Measurements from ENCODE around the gene TTLL11.

The TTLL11 gene

GRCh38 chr9:121915304-121915625, 177.8 kb downstream of the TTLL11 start:
- H3K36me3 ChIP-seq (ENCODE audit: control insufficient read depth, insufficient read depth, low read length): no peaks in the 10 kb centered on the region
- no peaks in the 10 kb centered on the region for H3K27me3 ChIP-seq (ENCODE audit: control insufficient read depth, insufficient read depth, low read length)
- no peaks in the 10 kb centered on the region for H3K4me1 ChIP-seq (ENCODE audit: control insufficient read depth, insufficient read depth, low read length)
- H3K27ac ChIP-seq (ENCODE audit: low read depth, low read length): no peak overlapping the region
- no peak overlapping the region for H3K4me3 ChIP-seq (ENCODE audit: low read length)
- no peak overlapping the region for H3K9ac ChIP-seq (ENCODE audit: low read length)

GRCh38 chr9:121914604-121915303, 178.4 kb downstream of the TTLL11 start:
- no peak overlapping the region for H3K4me3 ChIP-seq (ENCODE audit: low read length)
- no peaks in the 10 kb centered on the region for H3K36me3 ChIP-seq (ENCODE audit: control insufficient read depth, insufficient read depth, low read length)
- H3K9ac ChIP-seq (ENCODE audit: low read length): no peak overlapping the region
- no peak overlapping the region for H3K27ac ChIP-seq (ENCODE audit: low read depth, low read length)
- no peaks in the 10 kb centered on the region for H3K4me1 ChIP-seq (ENCODE audit: control insufficient read depth, insufficient read depth, low read length)
- H3K27me3 ChIP-seq (ENCODE audit: control insufficient read depth, insufficient read depth, low read length): no peaks in the 10 kb centered on the region

GRCh38 chr9:121914017-121914595, 179.0 kb downstream of the TTLL11 start:
- Histone ChIP-seq H3K9ac (ENCODE audit: low read length) (no peak overlapping the region), H3K36me3 (ENCODE audit: control insufficient read depth, insufficient read depth, low read length) (no peaks in the 10 kb centered on the region), H3K27ac (ENCODE audit: low read depth, low read length) (no peak overlapping the region), H3K4me3 (ENCODE audit: low read length) (no peak overlapping the region), H3K27me3 (ENCODE audit: control insufficient read depth, insufficient read depth, low read length) (no peaks in the 10 kb centered on the region), H3K4me1 (ENCODE audit: control insufficient read depth, insufficient read depth, low read length) (no peaks in the 10 kb centered on the region)

- Histone ChIP-seq H3K9ac (ENCODE audit: low read length) (no peak overlapping the region), H3K27ac (ENCODE audit: low read depth, low read length) (no peak overlapping the region)
These were observed 180.1 kb downstream of the TTLL11 start for GRCh38 chr9:121912812-121913627.

GRCh38 chr9:121910491-121911040, 182.5 kb downstream of the TTLL11 start:
- H3K36me3 ChIP-seq (ENCODE audit: control insufficient read depth, insufficient read depth, low read length): no peaks in the 10 kb centered on the region
- H3K4me1 ChIP-seq (ENCODE audit: control insufficient read depth, insufficient read depth, low read length): no peaks in the 10 kb centered on the region
- H3K27ac ChIP-seq (ENCODE audit: low read depth, low read length): no peak overlapping the region
- no peak overlapping the region for H3K9ac ChIP-seq (ENCODE audit: low read length)
- no peak overlapping the region for H3K4me3 ChIP-seq (ENCODE audit: low read length)
- no peaks in the 10 kb centered on the region for H3K27me3 ChIP-seq (ENCODE audit: control insufficient read depth, insufficient read depth, low read length)

More at GRCh38 chr9:121912812-121913627, 180.1 kb downstream of the TTLL11 start:
- no peaks in the 10 kb centered on the region for H3K27me3 ChIP-seq (ENCODE audit: control insufficient read depth, insufficient read depth, low read length)
- no peaks in the 10 kb centered on the region for H3K36me3 ChIP-seq (ENCODE audit: control insufficient read depth, insufficient read depth, low read length)
- H3K4me1 ChIP-seq (ENCODE audit: control insufficient read depth, insufficient read depth, low read length): no peaks in the 10 kb centered on the region
- no peak overlapping the region for H3K4me3 ChIP-seq (ENCODE audit: low read length)

GRCh38 chr9:121909111-121909510, 184.0 kb downstream of the TTLL11 start:
- Histone ChIP-seq H3K4me1 (ENCODE audit: control insufficient read depth, insufficient read depth, low read length) (no peaks in the 10 kb centered on the region), H3K27me3 (ENCODE audit: control insufficient read depth, insufficient read depth, low read length) (no peaks in the 10 kb centered on the region), H3K4me3 (ENCODE audit: low read length) (no peak overlapping the region), H3K27ac (ENCODE audit: low read depth, low read length) (no peak overlapping the region), H3K9ac (ENCODE audit: low read length) (no peak overlapping the region), H3K36me3 (ENCODE audit: control insufficient read depth, insufficient read depth, low read length) (no peaks in the 10 kb centered on the region)

- Histone ChIP-seq H3K27me3 (ENCODE audit: control insufficient read depth, insufficient read depth, low read length) (no peaks in the 10 kb centered on the region), H3K27ac (ENCODE audit: low read depth, low read length) (no peak overlapping the region), H3K36me3 (ENCODE audit: control insufficient read depth, insufficient read depth, low read length) (no peaks in the 10 kb centered on the region), H3K9ac (ENCODE audit: low read length) (no peak overlapping the region), H3K4me3 (ENCODE audit: low read length) (no peak overlapping the region), H3K4me1 (ENCODE audit: control insufficient read depth, insufficient read depth, low read length) (no peaks in the 10 kb centered on the region)
These were observed 186.8 kb downstream of the TTLL11 start for GRCh38 chr9:121906074-121906870.

- Histone ChIP-seq H3K4me1 (ENCODE audit: control insufficient read depth, insufficient read depth, low read length) (no peaks in the 10 kb centered on the region), H3K27ac (ENCODE audit: low read depth, low read length) (no peak overlapping the region), H3K4me3 (ENCODE audit: low read length) (no peak overlapping the region), H3K27me3 (ENCODE audit: control insufficient read depth, insufficient read depth, low read length) (no peaks in the 10 kb centered on the region), H3K9ac (ENCODE audit: low read length) (no peak overlapping the region), H3K36me3 (ENCODE audit: control insufficient read depth, insufficient read depth, low read length) (no peaks in the 10 kb centered on the region)
These were observed 190.5 kb downstream of the TTLL11 start for GRCh38 chr9:121902461-121903135.

- no peaks in the 10 kb centered on the region for H3K4me1 ChIP-seq (ENCODE audit: control insufficient read depth, insufficient read depth, low read length)
- no peaks in the 10 kb centered on the region for H3K27me3 ChIP-seq (ENCODE audit: control insufficient read depth, insufficient read depth, low read length)
- H3K36me3 ChIP-seq (ENCODE audit: control insufficient read depth, insufficient read depth, low read length): no peaks in the 10 kb centered on the region
- H3K9ac ChIP-seq (ENCODE audit: low read length): no peak overlapping the region
- no peak overlapping the region for H3K27ac ChIP-seq (ENCODE audit: low read depth, low read length)
- no peak overlapping the region for H3K4me3 ChIP-seq (ENCODE audit: low read length)
These were observed 191.5 kb downstream of the TTLL11 start for GRCh38 chr9:121901616-121902015.

- Histone ChIP-seq H3K27ac (ENCODE audit: low read depth, low read length) (no peak overlapping the region), H3K27me3 (ENCODE audit: control insufficient read depth, insufficient read depth, low read length) (no peaks in the 10 kb centered on the region), H3K9ac (ENCODE audit: low read length) (no peak overlapping the region), H3K4me3 (ENCODE audit: low read length) (no peak overlapping the region), H3K36me3 (ENCODE audit: control insufficient read depth, insufficient read depth, low read length) (no peaks in the 10 kb centered on the region), H3K4me1 (ENCODE audit: control insufficient read depth, insufficient read depth, low read length) (peaks cover 2% of the 10 kb centered on the region)
These were observed 192.9 kb downstream of the TTLL11 start for GRCh38 chr9:121900163-121900562.

- H3K4me1 ChIP-seq (ENCODE audit: control insufficient read depth, insufficient read depth, low read length): peaks cover 2% of the 10 kb centered on the region
- no peaks in the 10 kb centered on the region for H3K36me3 ChIP-seq (ENCODE audit: control insufficient read depth, insufficient read depth, low read length)
- H3K4me3 ChIP-seq (ENCODE audit: low read length): no peak overlapping the region
- H3K9ac ChIP-seq (ENCODE audit: low read length): no peak overlapping the region
- H3K27ac ChIP-seq (ENCODE audit: low read depth, low read length): no peak overlapping the region
- H3K27me3 ChIP-seq (ENCODE audit: control insufficient read depth, insufficient read depth, low read length): no peaks in the 10 kb centered on the region
These were observed 194.3 kb downstream of the TTLL11 start for GRCh38 chr9:121898856-121899255.
